T follicular helper cell (primary cell): ENCODE measurements around the gene TAF3.

Experiments used
- DNase-seq: peaks from one replicate; pipeline ENCODE4 v3.0.0-alpha.2; 2020; ENCODE audit warnings: low read depth

TAF3 gene

GRCh38 chr10:7881119-7881518 is 62.8 kb downstream of the TAF3 start:
- no peak for DNase-seq

- DNase-seq, result no peak
Observed at GRCh38 chr10:7886056-7886455, 67.8 kb downstream of the TAF3 start.

- DNase-seq, result no peak
Observed at GRCh38 chr10:7887174-7887816, 69.0 kb downstream of the TAF3 start.

DNA sequence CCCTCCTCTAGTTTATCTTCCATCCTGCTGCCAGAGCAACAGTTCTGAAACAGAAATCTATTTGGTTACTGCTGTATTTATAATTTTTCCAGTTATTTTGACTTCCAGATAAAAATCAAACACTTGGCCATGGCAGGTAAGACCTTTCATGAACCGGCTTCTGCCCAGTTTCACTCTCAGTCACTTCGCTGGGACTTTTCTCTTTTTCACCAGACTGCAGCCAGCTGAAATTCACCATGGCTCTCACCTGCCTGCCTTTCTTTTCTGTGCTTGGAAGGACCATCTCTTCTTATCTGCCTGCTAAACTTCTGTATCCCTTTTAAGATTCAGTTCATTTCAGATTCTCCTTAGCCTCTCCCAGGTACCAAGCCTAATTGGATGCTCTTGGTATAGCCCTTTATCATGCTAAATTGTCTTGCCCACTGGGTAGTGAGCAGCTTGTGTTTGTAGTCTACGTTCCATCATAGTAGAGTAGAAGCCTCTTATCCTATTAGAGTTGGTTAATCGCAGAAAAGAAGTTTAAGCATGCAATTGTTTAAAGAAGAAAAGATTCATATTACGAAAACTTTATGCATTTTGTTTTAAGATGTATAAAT is 71.7 kb downstream of the TAF3 start:
- DNase-seq, result no peak

DNA sequence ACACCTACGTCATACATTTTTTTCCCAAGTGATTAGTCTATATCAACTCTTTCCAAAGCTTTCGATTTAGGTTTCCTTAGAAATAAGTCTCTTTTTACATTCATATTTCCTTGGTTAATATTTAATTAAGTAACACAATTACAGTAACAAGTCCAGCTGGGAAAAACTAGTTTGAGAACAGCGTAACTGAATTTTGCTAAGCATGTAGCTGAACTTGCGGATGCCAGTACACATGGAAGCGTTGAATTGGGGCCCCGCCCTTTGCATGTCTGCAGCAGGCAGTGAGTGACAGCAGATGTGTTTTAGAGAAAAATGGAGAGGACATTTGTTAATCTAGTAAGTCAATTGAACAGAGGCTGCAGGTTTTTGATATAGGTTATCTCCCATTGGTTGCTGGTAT is 72.5 kb downstream of the TAF3 start:
- no peak for DNase-seq

GRCh38 chr10:7891634-7892033 is 73.3 kb downstream of the TAF3 start:
- DNase-seq, result no peak

GRCh38 chr10:7892146-7892545 is 73.8 kb downstream of the TAF3 start:
- no peak for DNase-seq

DNA sequence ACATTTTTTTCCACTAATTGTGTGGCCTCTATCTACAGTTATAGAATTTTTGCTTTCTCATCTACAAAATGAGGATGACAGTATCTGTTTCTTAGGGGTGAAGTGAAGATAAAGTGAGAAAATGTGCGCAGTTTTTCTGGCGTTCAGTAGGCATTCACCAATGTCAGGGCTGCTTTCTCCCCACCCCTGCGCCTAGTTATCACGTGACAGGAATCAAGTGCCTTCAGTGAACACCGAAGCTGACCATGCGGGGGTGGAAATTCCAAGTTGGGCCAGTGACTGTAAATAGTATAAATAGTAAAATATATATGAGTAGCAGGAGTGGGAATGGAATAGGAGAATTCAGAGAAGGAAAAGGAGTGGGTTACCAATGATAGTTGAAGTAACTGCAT is 77.4 kb downstream of the TAF3 start:
- DNase-seq, result no peak

DNA sequence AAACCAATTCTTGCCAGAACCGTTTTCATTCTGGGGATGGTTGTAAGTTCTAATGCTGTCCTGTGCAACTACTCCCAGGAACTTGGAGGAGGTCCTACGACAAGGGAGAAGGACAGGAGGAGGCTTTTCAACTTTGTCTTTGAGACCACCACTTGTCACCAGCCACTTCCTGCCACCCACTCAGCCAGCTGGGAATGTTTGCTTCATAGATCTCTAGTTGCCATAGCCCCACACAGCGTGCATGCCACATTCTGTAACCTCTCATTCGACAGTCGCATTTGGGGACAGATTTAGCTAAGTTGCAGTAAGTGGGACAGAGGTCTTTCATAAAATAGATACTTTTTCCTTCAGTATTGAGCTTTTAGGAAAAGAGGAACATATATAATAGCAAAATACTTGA is 78.0 kb downstream of the TAF3 start:
- no peak for DNase-seq

DNA sequence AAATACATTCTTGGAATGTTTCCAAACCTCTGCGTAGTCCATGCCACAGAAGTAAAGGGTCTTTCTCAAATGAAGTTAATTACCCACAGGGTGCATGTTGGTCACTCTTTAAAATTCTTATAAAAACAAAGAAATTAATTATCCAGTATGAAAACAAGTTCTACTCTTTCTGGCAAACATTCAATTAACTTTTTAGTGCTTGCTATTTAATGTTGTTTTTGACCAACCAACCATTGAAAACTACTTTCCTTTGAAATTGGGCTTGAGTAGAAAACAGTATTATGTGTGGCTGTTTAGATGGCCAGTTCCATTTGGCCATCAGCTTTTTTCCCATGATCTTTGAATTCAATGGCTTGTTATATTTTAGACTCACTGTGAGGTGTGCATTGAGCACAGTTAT is 83.0 kb downstream of the TAF3 start:
- no peak for DNase-seq

DNA sequence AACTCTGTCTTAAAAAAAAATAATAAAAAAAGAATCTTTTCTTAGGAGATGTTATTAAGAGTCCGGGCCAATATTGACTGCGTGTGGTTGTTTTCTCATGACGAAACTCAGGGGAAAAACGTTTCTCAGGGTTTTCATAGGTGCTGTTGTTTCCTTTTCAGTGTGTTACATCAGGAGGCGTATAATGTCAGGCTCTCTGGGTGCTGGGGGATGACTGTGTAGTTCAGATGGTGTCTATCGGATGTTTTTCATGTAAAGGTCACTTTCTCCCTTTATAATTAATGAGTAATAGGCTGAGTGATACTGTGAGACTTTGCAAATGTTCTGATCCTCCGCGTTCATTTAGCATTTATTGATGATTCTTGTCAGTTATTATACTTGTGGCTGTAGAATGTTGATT is 84.1 kb downstream of the TAF3 start:
- no peak for DNase-seq

DNA sequence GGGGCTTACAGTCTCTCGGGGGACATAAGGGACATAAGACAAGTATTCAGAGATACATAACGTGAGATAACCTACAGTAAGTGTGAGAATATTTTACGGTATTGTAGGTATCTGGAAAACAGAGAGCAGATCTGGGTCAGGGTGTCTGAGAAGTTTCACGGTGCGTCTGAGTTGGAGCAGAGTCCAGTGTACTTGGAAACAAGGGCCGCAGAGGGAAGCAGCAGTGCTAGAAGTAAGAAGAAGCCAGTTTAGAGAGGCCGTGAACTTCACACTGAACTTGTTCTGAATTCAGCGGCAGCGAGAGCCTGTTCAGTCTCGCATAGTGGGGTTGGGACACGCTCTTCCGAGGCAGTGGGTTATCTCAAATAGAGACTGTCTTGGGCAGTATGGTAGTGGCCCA is 85.5 kb downstream of the TAF3 start:
- DNase-seq, result no peak

- no peak for DNase-seq
Observed at GRCh38 chr10:7906128-7906527, 87.8 kb downstream of the TAF3 start.

DNA sequence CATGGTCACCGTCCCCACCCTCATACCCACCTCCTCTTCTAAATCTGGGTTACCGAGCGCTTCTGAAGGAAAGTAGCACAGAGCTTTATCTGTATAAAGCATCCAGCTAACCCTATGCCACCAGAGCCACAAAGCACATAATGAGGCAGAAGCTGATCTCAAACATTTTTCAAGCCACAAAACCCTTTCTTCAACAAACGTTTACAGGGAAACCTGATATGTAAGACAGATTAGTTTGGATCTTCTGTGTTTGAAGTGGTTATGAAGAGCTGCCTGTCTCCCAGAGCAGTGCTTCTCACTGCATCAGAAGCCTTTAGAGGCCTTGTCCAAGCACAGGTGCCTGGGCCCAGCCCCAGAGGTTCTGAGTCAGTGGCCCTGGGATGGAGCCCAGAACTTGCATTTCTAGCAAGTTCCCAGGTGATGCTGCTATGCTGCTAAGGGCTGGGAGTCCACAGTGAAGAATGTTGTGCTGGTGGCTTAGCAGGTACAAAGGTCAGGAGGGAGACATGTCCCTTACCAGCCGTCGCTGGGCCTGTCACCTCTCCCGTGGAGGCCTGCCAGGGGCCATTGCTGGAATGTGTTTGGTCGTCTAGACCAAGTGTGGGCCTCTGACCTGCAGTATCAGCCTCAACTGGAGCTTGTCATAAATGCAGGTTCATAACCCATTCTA is 90.4 kb downstream of the TAF3 start:
- no peak for DNase-seq

- DNase-seq, result no peak
Observed at GRCh38 chr10:7913126-7913872, 95.0 kb downstream of the TAF3 start.

- DNase-seq, result no peak
Observed at GRCh38 chr10:7915923-7916536, 97.7 kb downstream of the TAF3 start.

- no peak for DNase-seq
Observed at GRCh38 chr10:7917736-7918135, 99.4 kb downstream of the TAF3 start.

DNA sequence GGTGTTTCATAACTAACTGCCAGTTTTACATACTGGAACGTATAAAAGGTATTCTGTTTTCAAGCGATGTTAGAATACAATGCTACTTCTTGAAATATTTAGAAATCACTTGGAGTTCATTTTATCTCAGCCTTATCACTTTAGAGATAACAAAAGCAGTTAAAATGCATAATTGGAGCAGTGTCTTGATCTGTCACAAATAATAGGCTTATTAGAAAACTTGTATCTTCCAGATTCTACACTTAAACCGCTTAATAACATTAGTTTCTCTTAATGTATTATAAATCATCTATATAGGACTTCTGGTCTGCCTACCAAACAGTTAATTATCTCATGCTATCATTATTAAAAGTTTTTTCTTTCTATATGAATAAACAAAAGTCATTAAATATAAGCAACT is 104.4 kb downstream of the TAF3 start:
- DNase-seq, result no peak

- no peak for DNase-seq
Observed at GRCh38 chr10:7928536-7928935, 110.2 kb downstream of the TAF3 start.

GRCh38 chr10:7932301-7933036 is 114.2 kb downstream of the TAF3 start:
- DNase-seq, result no peak

- no peak for DNase-seq
Observed at GRCh38 chr10:7933262-7933661, 115.0 kb downstream of the TAF3 start.

DNA sequence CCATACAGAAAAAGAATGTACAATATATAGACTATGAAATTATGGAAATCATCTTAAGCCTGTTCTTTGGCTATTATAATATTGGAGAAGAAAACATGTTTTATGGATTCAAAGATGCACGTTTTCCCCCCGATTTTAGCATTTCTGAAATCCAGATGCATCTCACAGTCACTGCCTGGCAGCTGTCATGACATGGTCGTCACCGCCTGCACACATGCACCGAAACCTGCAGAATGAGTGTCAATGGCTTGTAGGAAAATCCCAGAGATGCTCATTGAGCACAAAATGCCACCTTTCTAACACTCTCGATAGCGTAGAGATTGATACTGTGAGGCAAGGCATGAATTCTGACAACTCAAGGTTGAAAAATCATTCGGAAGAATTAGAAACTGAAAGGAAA is 115.5 kb downstream of the TAF3 start:
- DNase-seq, result no peak
